ENCODE data around the gene MRPL12. TPM values are rescaled to one million over a fixed set of nuclear protein-coding genes. Genes with fewer than 3 reads are reported as not detected.

MRPL12 gene
- total and polyA plus RNA-seq, 2 of the 8 experiments (the other 6 are each of a cell fraction or from before 2014, with no cell fraction given) = 120 to 141 TPM

DNA sequence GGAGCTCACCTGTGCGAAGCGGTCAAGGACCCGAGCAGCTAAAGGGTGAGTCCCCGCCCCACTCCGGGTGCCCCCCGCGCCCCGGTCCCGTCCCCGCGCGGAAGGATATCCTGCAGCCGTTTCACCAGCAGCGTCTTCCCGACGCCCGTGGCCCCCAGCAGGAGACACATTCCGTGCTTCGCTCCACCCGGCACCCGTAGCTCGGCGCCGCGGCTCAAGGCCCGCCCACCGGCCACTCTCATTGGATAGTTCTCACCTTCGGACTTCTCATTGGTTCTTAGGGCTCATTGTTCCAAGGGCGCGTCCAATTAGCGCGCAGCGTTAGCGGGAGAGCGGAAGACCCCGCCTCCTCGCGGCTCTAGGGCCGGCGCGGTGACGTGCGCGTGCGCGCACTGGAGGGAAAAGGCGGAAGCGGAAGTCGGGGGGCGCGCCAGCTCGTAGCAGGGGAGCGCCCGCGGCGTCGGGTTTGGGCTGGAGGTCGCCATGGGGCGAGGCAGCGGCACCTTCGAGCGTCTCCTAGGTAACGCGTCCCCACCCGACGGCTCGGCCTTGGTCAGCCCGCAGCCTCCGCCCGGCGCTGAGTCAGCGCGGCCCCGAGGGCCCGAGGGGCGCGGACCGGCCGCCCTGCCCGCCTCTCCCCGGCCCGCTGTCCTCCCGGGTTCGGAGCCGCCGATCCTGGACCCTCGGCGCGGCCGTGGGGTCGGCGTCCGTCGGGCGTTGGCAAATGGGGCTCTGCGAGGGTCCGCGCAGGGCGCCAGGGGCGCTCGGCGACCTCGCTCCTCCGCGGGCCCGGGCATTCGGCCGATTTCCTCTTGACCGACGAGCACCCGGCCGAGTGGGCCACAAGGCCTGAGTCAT is 19.4 kb upstream of the MRPL12 start, which contains the start of the genes ARL16 and HGS (continued):
- no peak for TF ChIP-seq RNF2 (IDR thresholded peaks at IDR 0.05; ENCODE audit: borderline replicate concordance, low read depth, low read length, missing control alignments, poor library complexity, severe bottlenecking)
- 0 out of 2 replicates have a peak, but pooled peaks have one; percentile 43 for TF ChIP-seq SP4 (IDR thresholded peaks at IDR 0.05; ENCODE audit: low read length)
- TF ChIP-seq, protein P1, sequence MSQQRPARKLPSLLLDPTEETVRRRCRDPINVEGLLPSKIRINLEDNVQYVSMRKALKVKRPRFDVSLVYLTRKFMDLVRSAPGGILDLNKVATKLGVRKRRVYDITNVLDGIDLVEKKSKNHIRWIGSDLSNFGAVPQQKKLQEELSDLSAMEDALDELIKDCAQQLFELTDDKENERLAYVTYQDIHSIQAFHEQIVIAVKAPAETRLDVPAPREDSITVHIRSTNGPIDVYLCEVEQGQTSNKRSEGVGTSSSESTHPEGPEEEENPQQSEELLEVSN (IDR thresholded peaks at IDR 0.05) = no peak; the same call in 1 of the 2 replicates
- peak; percentile 97 for TF ChIP-seq SP1 (IDR thresholded peaks at IDR 0.05; ENCODE audit: low read depth, low read length)
- no peak for TF ChIP-seq EZH2 (IDR thresholded peaks at IDR 0.05; ENCODE audit: low read depth, low read length, severe bottlenecking)
- TF ChIP-seq BACH1 (IDR thresholded peaks at IDR 0.05; ENCODE audit: low read length) = peak; percentile 16; the same call in 1 of the 2 replicates
- peak; percentile 38 for TF ChIP-seq ASH2L (IDR thresholded peaks at IDR 0.05; ENCODE audit: low read length)
- TF ChIP-seq ZNF274 (IDR thresholded peaks at IDR 0.05; ENCODE audit: borderline replicate concordance, extremely low read depth, low read length) = no peak
- TF ChIP-seq YY1 (IDR thresholded peaks at IDR 0.05; ENCODE audit: low read depth, low read length) = no peak
- TF ChIP-seq EP300 (IDR thresholded peaks at IDR 0.05; ENCODE audit: borderline replicate concordance in 1 of 2, low read depth in 2 of 2, low read length in 2 of 2) = no peak
- TF ChIP-seq RFX5 (IDR thresholded peaks at IDR 0.05; ENCODE audit: borderline replicate concordance, low read depth, low read length) = no peak
- TF ChIP-seq JUND (IDR thresholded peaks at IDR 0.05; ENCODE audit: low read length) = no peak
- no peak for TF ChIP-seq FOSL1 (IDR thresholded peaks at IDR 0.05; ENCODE audit: insufficient read depth, low read depth, low read length)
- TF ChIP-seq SIN3A (conservative IDR thresholded peaks at IDR 0.05 in 1 of 2, IDR thresholded peaks at IDR 0.05 in 1 of 2; ENCODE audit: low read depth in 1 of 2, low read length in 2 of 2) = peak in 1 of 2 experiments; percentile 93; a peak in 3 of 4 replicates
- no peak for TF ChIP-seq CBX8 (IDR thresholded peaks at IDR 0.05; ENCODE audit: borderline replicate concordance, low read depth, low read length)
- peak; percentile 51; the same call in 1 of the 2 replicates for TF ChIP-seq TAF1 (IDR thresholded peaks at IDR 0.05; ENCODE audit: low read depth, low read length)
- no peak for TF ChIP-seq KDM1A (IDR thresholded peaks at IDR 0.05; ENCODE audit: borderline replicate concordance, low read length)
- TF ChIP-seq SUZ12 (IDR thresholded peaks at IDR 0.05; ENCODE audit: low read length) = no peak
- TF ChIP-seq, protein P2, sequence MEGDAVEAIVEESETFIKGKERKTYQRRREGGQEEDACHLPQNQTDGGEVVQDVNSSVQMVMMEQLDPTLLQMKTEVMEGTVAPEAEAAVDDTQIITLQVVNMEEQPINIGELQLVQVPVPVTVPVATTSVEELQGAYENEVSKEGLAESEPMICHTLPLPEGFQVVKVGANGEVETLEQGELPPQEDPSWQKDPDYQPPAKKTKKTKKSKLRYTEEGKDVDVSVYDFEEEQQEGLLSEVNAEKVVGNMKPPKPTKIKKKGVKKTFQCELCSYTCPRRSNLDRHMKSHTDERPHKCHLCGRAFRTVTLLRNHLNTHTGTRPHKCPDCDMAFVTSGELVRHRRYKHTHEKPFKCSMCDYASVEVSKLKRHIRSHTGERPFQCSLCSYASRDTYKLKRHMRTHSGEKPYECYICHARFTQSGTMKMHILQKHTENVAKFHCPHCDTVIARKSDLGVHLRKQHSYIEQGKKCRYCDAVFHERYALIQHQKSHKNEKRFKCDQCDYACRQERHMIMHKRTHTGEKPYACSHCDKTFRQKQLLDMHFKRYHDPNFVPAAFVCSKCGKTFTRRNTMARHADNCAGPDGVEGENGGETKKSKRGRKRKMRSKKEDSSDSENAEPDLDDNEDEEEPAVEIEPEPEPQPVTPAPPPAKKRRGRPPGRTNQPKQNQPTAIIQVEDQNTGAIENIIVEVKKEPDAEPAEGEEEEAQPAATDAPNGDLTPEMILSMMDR (IDR thresholded peaks at IDR 0.05; ENCODE audit: control extremely low read depth in 1 of 3, insufficient read depth in 1 of 3, low read depth in 1 of 3, low read length in 3 of 3) = no peak
- TF ChIP-seq SIRT6 (IDR thresholded peaks at IDR 0.05; ENCODE audit: low read length) = no peak
